Trophoblast cell (in vitro differentiated cells and primary cell): ENCODE measurements around the gene PKNOX1.
"Not testable (repeated sequence)": the region's sequence is repeated elsewhere in the genome, so short reads cannot be mapped to it uniquely, and the experiment has no call there.

Experiments used
- DNase-seq, 2 donors: peaks; one replicate each; pipeline ENCODE4 v3.0.0-alpha.2; 2016
- H2AFZ ChIP-seq: 2 replicates; pipeline ENCODE4 v1.6.1; 2013; ENCODE audit warnings: low read length, moderate library complexity, mild to moderate bottlenecking; ENCODE audit not compliant: insufficient read depth, poor library complexity
- H2AK5ac ChIP-seq: 2 replicates; pipeline ENCODE4 v1.6.1; 2013; ENCODE audit warnings: mild to moderate bottlenecking, low read length
- H2BK120ac ChIP-seq: 2 replicates; pipeline ENCODE4 v1.6.1; 2013; ENCODE audit warnings: low read length, mild to moderate bottlenecking, moderate library complexity; ENCODE audit not compliant: insufficient read depth, poor library complexity
- H2BK12ac ChIP-seq: 2 replicates; pipeline ENCODE4 v1.6.1; 2013; ENCODE audit warnings: mild to moderate bottlenecking, low read length, moderate library complexity
- H2BK5ac ChIP-seq: 2 replicates; pipeline ENCODE4 v1.6.1; 2013; ENCODE audit warnings: low read length, low read depth, moderate library complexity, mild to moderate bottlenecking; ENCODE audit not compliant: poor library complexity
- H3K14ac ChIP-seq: 2 replicates; pipeline ENCODE4 v1.6.1; 2013; ENCODE audit warnings: mild to moderate bottlenecking, low read length
- H3K18ac ChIP-seq: 2 replicates; pipeline ENCODE4 v1.6.1; 2013; ENCODE audit warnings: mild to moderate bottlenecking, low read length
- H3K23ac ChIP-seq: 2 replicates; pipeline ENCODE4 v1.6.1; 2013; ENCODE audit warnings: low read length
- H3K27ac ChIP-seq: 2 replicates; pipeline ENCODE4 v1.5.1; 2013; ENCODE audit warnings: low read depth, mild to moderate bottlenecking, inconsistent platforms, low read length, moderate library complexity
- H3K27me3 ChIP-seq: 2 replicates; pipeline ENCODE4 v1.6.1; 2013; ENCODE audit warnings: inconsistent platforms, mild to moderate bottlenecking, low read length, moderate library complexity; ENCODE audit not compliant: insufficient read depth
- H3K36me3 ChIP-seq, 2 experiments: 1 replicate in 1 of 2; 2 replicates in 1 of 2; pipeline ENCODE4 v1.6.1; 2013; ENCODE audit warnings: low read length in 2 of 2, mild to moderate bottlenecking in 2 of 2, moderate library complexity in 1 of 2; ENCODE audit not compliant: insufficient read depth in 2 of 2, control insufficient read depth in 1 of 2
- H3K4ac ChIP-seq: 2 replicates; pipeline ENCODE4 v1.6.1; 2013; ENCODE audit warnings: low read depth, mild to moderate bottlenecking, low read length, moderate library complexity
- H3K4me1 ChIP-seq, 2 experiments: 1 replicate in 1 of 2; 2 replicates in 1 of 2; pipeline ENCODE4 v1.6.1; 2013; ENCODE audit warnings: low read length in 2 of 2, mild to moderate bottlenecking in 2 of 2, moderate library complexity in 1 of 2; ENCODE audit not compliant: insufficient read depth in 2 of 2, control insufficient read depth in 1 of 2
- H3K4me2 ChIP-seq: 2 replicates; pipeline ENCODE4 v1.6.1; 2013; ENCODE audit warnings: inconsistent platforms, mild to moderate bottlenecking, low read length, moderate library complexity
- H3K4me3 ChIP-seq: 2 replicates; pipeline ENCODE4 v1.5.1; 2013; ENCODE audit warnings: mild to moderate bottlenecking, low read depth, low read length, inconsistent platforms
- H3K79me1 ChIP-seq: one replicate; pipeline ENCODE4 v1.6.1; 2013; ENCODE audit warnings: low read length
- H3K79me2 ChIP-seq: 2 replicates; pipeline ENCODE4 v1.6.1; 2013; ENCODE audit warnings: low read length, mild to moderate bottlenecking; ENCODE audit not compliant: control insufficient read depth, insufficient read depth, poor library complexity
- H3K9ac ChIP-seq: 2 replicates; pipeline ENCODE4 v1.6.1; 2013; ENCODE audit warnings: mild to moderate bottlenecking, low read length
- H3K9me3 ChIP-seq: 2 replicates; pipeline ENCODE4 v1.6.1; 2013; ENCODE audit warnings: low read depth, mild to moderate bottlenecking, control low read depth, inconsistent platforms, low read length; ENCODE audit not compliant: insufficient read depth
- H4K12ac ChIP-seq: 2 replicates; pipeline ENCODE4 v1.6.1; 2013; ENCODE audit warnings: low read depth, mild to moderate bottlenecking, low read length, moderate library complexity
- H4K8ac ChIP-seq: 2 replicates; pipeline ENCODE4 v1.6.1; 2013; ENCODE audit warnings: low read depth, mild to moderate bottlenecking, low read length, moderate library complexity
- H4K91ac ChIP-seq: one replicate; pipeline ENCODE4 v1.6.1; 2013; ENCODE audit warnings: low read depth, mild to moderate bottlenecking, low read length, moderate library complexity
- whole genome bisulfite sequencing: extraction: QIAGEN DNeasy Blood & Tissue Kit; methylation state at CpG from one replicate; pipeline ENCODE4 v1.1.7; 2013; ENCODE audit warnings: missing lambda C conversion rate; ENCODE audit not compliant: insufficient read length, insufficient coverage; ENCODE audit errors: extremely low coverage; 5-methylcytosine and 5-hydroxymethylcytosine counted together

The PKNOX1 gene

GRCh38 chr21:43066690-43067089, 92.3 kb downstream of the PKNOX1 start:
- not testable (repeated sequence) for H3K23ac ChIP-seq, H3K9me3 ChIP-seq, H3K4me2 ChIP-seq, H3K9ac ChIP-seq, H4K8ac ChIP-seq, H2AK5ac ChIP-seq, H2BK12ac ChIP-seq, H3K79me1 ChIP-seq, H2AFZ ChIP-seq, H3K18ac ChIP-seq, H4K91ac ChIP-seq, H3K4me3 ChIP-seq, H3K4me1 ChIP-seq, DNase-seq, H3K27me3 ChIP-seq, H3K79me2 ChIP-seq, H3K4ac ChIP-seq, H4K12ac ChIP-seq, H3K27ac ChIP-seq, H3K14ac ChIP-seq, H2BK5ac ChIP-seq, H2BK120ac ChIP-seq, H3K36me3 ChIP-seq
- no CpG with 5 or more reads among the region's 12 CpGs for WGBS

DNA sequence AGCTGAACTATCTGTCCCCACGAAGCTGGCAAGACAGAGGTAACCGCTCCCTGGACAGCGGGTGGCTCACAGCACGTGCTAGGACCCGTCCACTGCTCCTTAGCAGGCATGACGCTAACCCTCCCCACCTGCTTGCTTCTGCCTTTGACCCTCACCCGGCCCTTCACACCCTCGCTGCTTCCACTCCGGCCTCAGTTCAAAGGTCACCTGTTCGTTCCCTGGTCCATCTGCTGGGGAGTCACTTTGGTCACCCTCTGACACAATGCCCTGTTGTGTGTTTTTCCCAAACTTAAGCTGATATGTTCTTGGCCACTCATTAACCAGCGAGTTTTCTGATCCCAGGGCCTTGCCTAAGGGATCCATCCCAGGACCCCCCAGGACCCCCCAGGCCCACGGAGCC, 93.7 kb downstream of the PKNOX1 start:
- H4K91ac ChIP-seq, H2BK120ac ChIP-seq, H3K4me3 ChIP-seq, H3K4me2 ChIP-seq, H3K4me1 ChIP-seq, H3K36me3 ChIP-seq, H2BK12ac ChIP-seq, H3K9me3 ChIP-seq, H3K79me1 ChIP-seq, H3K27me3 ChIP-seq, H3K9ac ChIP-seq, DNase-seq, H3K79me2 ChIP-seq, H3K4ac ChIP-seq, H3K27ac ChIP-seq, H4K8ac ChIP-seq, H3K14ac ChIP-seq, H2AK5ac ChIP-seq, H2AFZ ChIP-seq, H3K18ac ChIP-seq, H2BK5ac ChIP-seq, H3K23ac ChIP-seq, H4K12ac ChIP-seq: not testable (repeated sequence)
- no CpG with 5 or more reads among the region's 12 CpGs for WGBS

- not testable (repeated sequence) for H3K23ac ChIP-seq, H2AFZ ChIP-seq, H3K18ac ChIP-seq, H4K8ac ChIP-seq, H4K91ac ChIP-seq, H3K9ac ChIP-seq, H3K4ac ChIP-seq, H3K27ac ChIP-seq, H4K12ac ChIP-seq, H2BK120ac ChIP-seq, H3K27me3 ChIP-seq, H3K4me1 ChIP-seq, H2AK5ac ChIP-seq, H3K4me2 ChIP-seq, H2BK12ac ChIP-seq, H3K79me2 ChIP-seq, H3K14ac ChIP-seq, H3K4me3 ChIP-seq, H2BK5ac ChIP-seq, H3K79me1 ChIP-seq, H3K9me3 ChIP-seq, H3K36me3 ChIP-seq, DNase-seq
- WGBS, result no CpG with 5 or more reads among the region's 10 CpGs
These were observed 95.3 kb downstream of the PKNOX1 start for GRCh38 chr21:43069682-43070081.

GRCh38 chr21:43072742-43073141, 98.4 kb downstream of the PKNOX1 start:
- not testable (repeated sequence) for H3K79me1 ChIP-seq, H2AK5ac ChIP-seq, H3K9me3 ChIP-seq, H2BK12ac ChIP-seq, H3K23ac ChIP-seq, H3K14ac ChIP-seq, H3K4me1 ChIP-seq, H3K9ac ChIP-seq, H3K36me3 ChIP-seq, H3K4ac ChIP-seq, H2AFZ ChIP-seq, H4K91ac ChIP-seq, H2BK5ac ChIP-seq, H3K79me2 ChIP-seq, H3K27me3 ChIP-seq, H4K8ac ChIP-seq, H3K27ac ChIP-seq, H4K12ac ChIP-seq, H3K4me2 ChIP-seq, DNase-seq, H3K18ac ChIP-seq, H3K4me3 ChIP-seq, H2BK120ac ChIP-seq
- WGBS, result no CpG with 5 or more reads among the region's 11 CpGs
